ENCODE data around the gene AXIN2.

- TF ChIP-seq POLR2AphosphoS5 (IDR thresholded peaks at IDR 0.05): no peak
- TF ChIP-seq, protein P1, sequence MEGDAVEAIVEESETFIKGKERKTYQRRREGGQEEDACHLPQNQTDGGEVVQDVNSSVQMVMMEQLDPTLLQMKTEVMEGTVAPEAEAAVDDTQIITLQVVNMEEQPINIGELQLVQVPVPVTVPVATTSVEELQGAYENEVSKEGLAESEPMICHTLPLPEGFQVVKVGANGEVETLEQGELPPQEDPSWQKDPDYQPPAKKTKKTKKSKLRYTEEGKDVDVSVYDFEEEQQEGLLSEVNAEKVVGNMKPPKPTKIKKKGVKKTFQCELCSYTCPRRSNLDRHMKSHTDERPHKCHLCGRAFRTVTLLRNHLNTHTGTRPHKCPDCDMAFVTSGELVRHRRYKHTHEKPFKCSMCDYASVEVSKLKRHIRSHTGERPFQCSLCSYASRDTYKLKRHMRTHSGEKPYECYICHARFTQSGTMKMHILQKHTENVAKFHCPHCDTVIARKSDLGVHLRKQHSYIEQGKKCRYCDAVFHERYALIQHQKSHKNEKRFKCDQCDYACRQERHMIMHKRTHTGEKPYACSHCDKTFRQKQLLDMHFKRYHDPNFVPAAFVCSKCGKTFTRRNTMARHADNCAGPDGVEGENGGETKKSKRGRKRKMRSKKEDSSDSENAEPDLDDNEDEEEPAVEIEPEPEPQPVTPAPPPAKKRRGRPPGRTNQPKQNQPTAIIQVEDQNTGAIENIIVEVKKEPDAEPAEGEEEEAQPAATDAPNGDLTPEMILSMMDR (IDR thresholded peaks at IDR 0.05): no peak
Observed at GRCh38 chr17:65515512-65515911, 45.9 kb downstream of the AXIN2 start.
